HG02642 (cell line): ENCODE measurements around the gene TSC22D2.

Experiments
- ATAC-seq: cut with Tn5 transposase; IDR thresholded peaks from one replicate; pipeline ENCODE4 v1.9.1; 2021; ENCODE audit warnings: mild to moderate bottlenecking; ENCODE audit not compliant: unreplicated experiment, poor library complexity

Gene TSC22D2

DNA sequence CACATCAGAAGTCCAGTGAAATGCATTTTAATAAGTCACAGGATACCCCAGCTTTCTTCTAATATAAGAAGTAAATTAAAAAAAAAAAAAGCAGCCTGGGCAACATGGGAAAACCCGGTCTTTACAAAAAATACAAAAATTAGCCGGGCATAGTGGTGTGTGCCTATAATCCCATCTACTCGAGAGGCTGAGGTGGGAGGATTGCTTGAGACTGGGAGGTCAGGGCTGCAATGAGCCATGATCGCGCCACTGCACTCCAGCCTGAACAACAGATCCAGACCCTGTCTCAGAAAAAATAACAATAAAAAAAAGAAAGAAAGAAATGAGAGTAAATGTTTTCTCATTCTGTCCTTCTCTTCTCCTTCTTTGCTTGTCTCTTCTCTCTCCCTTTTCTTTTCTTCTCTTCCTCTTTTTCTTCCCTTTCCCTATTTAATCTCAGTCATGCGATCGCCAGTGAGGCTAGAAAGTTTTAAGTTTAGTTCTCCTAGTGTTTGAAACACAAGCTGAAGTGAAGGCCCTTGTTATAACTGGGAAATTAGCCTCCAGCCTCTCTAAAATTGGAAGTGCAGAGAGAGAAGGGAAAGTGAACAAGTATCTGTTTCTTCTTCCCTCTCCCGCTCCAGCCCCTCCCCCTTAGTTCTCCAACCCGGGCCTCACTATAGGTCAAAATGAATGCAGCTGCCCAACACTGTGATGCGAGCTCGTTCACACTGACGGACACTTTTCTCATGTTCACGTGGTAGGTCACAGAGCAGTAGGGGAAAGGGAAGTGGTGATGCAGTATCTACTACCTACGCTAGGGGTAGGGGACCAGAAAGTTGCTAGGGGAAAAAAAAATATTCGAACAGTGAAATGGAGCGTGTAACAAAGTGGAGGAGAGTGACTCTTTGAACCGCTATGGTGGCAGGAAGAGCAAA, 23.5 kb upstream of the TSC22D2 start:
- peak; percentile 98 for ATAC-seq

GRCh38 chr3:150385296-150386242, 22.5 kb upstream of the TSC22D2 start:
- ATAC-seq = peak; percentile 48

- no peak for ATAC-seq
These were observed 19.3 kb upstream of the TSC22D2 start for GRCh38 chr3:150388498-150389418.

GRCh38 chr3:150390087-150390486, 18.0 kb upstream of the TSC22D2 start:
- no peak for ATAC-seq

DNA sequence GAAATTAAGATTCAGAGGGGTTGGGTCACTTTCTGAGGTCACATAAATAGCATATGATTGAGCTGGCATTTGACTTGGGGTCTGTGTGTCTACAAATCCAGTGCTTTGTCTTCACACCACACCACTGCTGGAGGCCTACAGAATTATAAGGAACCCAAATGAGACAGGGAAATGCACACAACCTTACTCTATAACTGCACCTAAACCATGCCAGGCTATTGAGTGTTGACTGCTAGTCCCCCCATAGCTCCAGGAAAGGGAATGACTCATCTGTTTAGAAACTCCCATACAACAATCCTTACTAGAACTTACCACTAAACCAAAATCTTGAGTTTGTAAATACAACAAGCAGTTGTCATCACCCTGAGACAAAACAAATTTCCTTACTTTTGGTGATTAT, 16.9 kb upstream of the TSC22D2 start:
- ATAC-seq = no peak

DNA sequence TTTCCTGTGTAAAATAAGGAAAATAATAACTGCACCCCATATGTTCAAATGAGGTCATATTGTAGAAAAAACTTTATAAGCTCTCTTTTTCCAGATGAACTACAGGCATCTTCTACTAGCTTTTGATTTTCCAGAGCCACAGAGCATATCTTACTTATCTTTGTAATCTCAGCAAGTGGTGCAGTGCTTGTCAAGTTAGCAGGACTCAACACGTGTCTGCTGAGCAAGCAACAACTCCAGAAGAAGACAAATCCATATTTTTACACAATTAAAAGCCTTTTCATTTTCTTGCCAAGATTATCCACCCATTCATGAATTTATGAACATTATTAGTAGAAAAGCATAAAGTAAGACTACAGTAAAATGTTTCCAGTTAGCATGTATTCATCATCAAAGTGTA, 14.4 kb upstream of the TSC22D2 start:
- ATAC-seq = no peak

DNA sequence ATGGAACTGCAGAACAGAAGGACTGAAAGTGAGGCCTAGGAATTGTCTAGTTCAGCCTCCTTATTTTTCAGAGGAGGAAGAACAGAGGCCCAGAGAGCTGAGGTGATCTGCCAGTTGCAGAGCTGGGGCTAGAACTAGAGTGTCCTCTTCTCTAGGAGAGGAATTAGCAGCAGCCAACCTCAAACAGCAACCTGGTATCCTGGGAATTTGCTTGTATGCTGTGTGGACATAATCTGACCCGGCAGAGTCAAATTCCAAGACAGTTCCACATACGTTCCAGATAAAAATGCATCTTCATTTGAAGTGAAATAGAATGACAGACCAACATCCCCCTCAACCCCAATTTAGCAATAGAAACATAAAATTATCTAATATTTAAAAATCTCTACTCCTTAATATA, 13.5 kb upstream of the TSC22D2 start:
- no peak for ATAC-seq

DNA sequence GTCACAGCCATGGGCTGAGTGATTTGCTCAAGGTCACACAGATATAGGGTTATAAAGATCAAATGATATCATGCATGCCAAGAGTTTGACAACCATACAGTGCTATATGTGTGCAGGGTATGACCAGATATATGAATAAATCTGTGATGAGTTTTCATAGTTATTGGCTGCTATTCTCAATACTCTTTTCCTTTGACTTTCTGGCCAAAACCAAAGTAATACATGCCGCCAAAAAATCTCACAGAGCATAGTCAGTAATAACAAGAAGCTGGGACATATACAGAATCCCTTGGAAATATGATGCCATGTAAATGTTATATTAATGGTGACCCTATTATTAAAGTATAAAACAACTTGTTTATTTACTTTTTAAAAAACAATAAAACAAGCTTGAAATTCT, 11.6 kb upstream of the TSC22D2 start:
- ATAC-seq = no peak

GRCh38 chr3:150396956-150397550, 11.0 kb upstream of the TSC22D2 start:
- no peak for ATAC-seq

DNA sequence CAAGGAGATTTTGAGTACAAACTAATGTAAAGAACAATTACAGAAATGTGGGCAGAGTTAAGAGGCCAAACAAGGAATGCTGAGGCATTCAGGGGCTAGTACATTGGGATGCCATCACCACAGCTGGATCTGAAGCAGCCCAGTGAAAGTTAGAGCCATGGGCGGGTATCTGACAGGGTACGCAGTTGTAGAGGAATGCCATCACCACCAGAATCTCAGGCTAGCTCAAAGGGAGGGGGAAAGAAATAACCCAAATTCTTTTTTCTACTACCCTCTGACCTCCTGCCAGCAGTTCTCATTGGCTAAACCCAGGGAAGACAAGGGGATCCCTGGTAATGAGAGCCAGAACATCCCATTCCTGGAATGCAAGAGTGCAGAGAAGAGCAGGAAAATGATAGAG, 9.0 kb upstream of the TSC22D2 start:
- ATAC-seq = no peak

DNA sequence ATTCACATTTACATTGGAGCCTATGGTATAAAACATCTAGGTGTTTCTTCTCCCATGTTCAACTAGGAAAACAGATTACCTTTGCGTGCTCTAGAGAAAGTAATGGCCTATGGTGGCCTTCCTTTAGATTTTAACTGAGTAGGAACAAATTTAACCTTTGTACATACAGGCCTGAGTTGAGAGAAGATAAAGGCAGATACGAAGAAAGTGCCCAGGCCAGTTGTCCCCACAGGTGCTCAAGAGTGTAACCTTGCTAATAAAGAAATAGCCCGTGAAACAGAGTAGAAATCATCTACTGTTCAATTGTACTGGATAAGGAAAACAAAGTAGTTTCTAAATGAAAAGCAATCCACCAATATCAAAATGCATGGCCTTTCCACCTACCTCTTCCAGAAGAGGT, 6.8 kb upstream of the TSC22D2 start:
- no peak for ATAC-seq

DNA sequence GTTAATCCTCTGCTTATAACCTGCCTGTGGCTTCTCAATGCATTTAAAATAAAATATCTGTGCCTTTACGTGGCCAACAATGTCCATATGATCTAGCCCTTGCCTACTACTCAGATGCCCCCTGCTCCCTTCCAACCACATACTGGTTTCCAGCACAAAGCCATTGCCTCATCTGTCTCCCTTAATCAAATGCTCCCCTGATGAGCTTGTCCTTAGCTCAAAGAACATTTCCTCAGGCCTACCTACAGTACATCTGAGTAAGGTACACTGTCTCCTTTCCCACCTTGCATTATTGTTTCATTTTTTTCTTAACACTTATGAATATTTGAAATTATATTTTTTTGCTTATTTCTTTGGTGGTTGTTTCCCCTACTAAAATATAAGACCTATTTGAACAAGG, 5.9 kb upstream of the TSC22D2 start:
- ATAC-seq = no peak

DNA sequence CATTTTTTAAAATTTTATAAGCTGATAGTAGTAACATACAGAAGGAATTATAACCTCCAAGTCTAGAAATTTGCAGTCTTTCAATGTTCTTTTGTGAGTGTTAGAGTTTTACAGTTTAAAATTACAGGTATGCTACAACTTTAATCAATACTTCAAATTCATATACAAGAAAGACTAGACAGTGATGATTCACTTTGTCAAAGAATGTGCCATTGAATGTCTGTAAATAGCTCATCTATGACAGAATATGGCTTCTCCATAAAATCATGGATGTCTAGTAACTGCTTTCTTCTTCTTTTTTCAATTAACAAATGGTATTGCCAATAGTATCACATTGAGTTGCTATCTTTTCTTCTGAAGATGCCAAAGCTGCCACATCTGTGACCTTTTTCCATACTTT, 4.1 kb upstream of the TSC22D2 start:
- ATAC-seq = no peak

- no peak for ATAC-seq
These were observed 869 bp upstream of the TSC22D2 start for GRCh38 chr3:150407051-150407807.

DNA sequence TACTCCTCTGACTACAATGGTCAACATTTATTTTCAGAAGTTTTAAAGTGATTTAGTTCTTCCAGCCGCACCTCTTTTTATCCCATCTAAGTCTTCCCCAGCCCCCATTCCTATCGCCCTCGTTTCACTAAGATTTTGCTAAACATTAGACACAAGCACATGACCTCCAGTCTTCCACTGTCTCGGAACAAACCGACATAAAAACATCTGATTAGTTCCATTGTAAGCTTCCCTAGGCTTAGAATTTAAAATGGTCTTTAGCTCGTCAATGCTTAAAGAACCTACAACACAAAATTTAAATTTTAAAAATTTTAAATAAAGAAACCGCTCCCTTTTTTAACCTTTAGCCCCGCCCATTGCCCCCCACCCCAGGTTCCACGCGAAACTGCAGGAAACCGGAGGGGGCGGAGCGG, 284 bp upstream of the TSC22D2 start:
- no peak for ATAC-seq

- no peak for ATAC-seq
These were observed 1.0 kb downstream of the TSC22D2 start for GRCh38 chr3:150409125-150409511.

- peak; percentile 33 for ATAC-seq
These were observed 1.6 kb downstream of the TSC22D2 start for GRCh38 chr3:150409512-150410310.
